Endothelial cell of umbilical vein (primary cell): ENCODE data around the gene PHACTR1. TPM values are rescaled to one million over a fixed set of nuclear protein-coding genes. Genes with fewer than 3 reads are reported as not detected.

Source experiments
- BruUV-seq: library from RNA; stranded (reverse); fragments of 400-500 nt; replicated peaks from 2 replicates; lab custom pipeline; 2021; lab: Mats Ljungman, UMichigan
- CTCF ChIA-PET: fragments of 300-600, 350-600 bp; sonication (Branson Sonifier 250); formaldehyde crosslinking; loops from one replicate; lab custom pipeline; 2021; ENCODE audit warnings: antibody characterized with exemption, inconsistent platforms; lab: Charles Lee
- POLR2A ChIA-PET: fragments of 300-600, 350-600 bp; sonication (Branson Sonifier 250); formaldehyde crosslinking; loops from one replicate; lab custom pipeline; 2021; ENCODE audit warnings: antibody characterized with exemption, inconsistent platforms; lab: Charles Lee
- DNase-seq: peaks from one replicate; pipeline ENCODE4 v3.0.0-alpha.2; 2011; ENCODE audit warnings: low read depth, low spot score
- FAIRE-seq: peaks from 2 replicates; lab custom pipeline; 2011; peaks lifted over from hg19 to GRCh38; lab: Jason Lieb, UNC
- H2AFZ ChIP-seq: 2 replicates; pipeline ENCODE4 v1.6.0; 2012; ENCODE audit warnings: low read depth, low read length, control low read depth, inconsistent platforms
- H3K27ac ChIP-seq: 2 replicates; pipeline ENCODE4 v1.5.1; 2011; ENCODE audit warnings: low read depth, mild to moderate bottlenecking, control low read depth, low read length, moderate library complexity; ENCODE audit not compliant: insufficient read depth
- H3K27me3 ChIP-seq, 2 experiments: 2 replicates each; pipeline versions ENCODE4 v1.6.0 to v1.6.1; 2011; ENCODE audit warnings: low read length in 2 of 2, mixed read lengths in 1 of 2; ENCODE audit not compliant: control insufficient read depth in 2 of 2, insufficient read depth in 2 of 2
- H3K36me3 ChIP-seq, 2 experiments: 2 replicates in 1 of 2; 3 replicates in 1 of 2; pipeline ENCODE4 v1.5.1; 2011; ENCODE audit warnings: low read length in 2 of 2, mild to moderate bottlenecking in 1 of 2, moderate library complexity in 1 of 2; ENCODE audit not compliant: control insufficient read depth in 2 of 2, insufficient read depth in 2 of 2; ENCODE audit errors: extremely low read depth in 1 of 2
- H3K4me1 ChIP-seq: 3 replicates; pipeline ENCODE4 v1.5.1; 2011; ENCODE audit warnings: mild to moderate bottlenecking, low read length; ENCODE audit not compliant: control insufficient read depth, insufficient read depth; ENCODE audit errors: extremely low read depth
- H3K4me2 ChIP-seq: 2 replicates; pipeline ENCODE4 v1.6.1; 2011; ENCODE audit warnings: low read length, control low read depth, mixed read lengths; ENCODE audit not compliant: insufficient read depth
- H3K4me3 ChIP-seq, 3 experiments: fragments of 200-600 bp in 1 of 3; sonication (generic), shearing (Covaris generic) in 1 of 3; replicated peaks in 1 of 3; 2 replicates each; pipeline ENCODE4 v1.5.1; 2011 to 2016; ENCODE audit warnings: control low read depth in 3 of 3, low read length in 3 of 3, mild to moderate bottlenecking in 2 of 3, inconsistent platforms in 1 of 3, low read depth in 1 of 3, moderate library complexity in 1 of 3; ENCODE audit not compliant: insufficient read depth in 1 of 3
- H3K79me2 ChIP-seq: 2 replicates; pipeline ENCODE4 v1.6.0; 2012; ENCODE audit warnings: low read length, inconsistent platforms; ENCODE audit not compliant: control insufficient read depth, insufficient read depth
- H3K9ac ChIP-seq: replicated peaks from 2 replicates; pipeline ENCODE3; 2011; ENCODE audit warnings: low read length, control low read depth; ENCODE audit not compliant: insufficient read depth; ENCODE audit errors: extremely low read depth
- H3K9me1 ChIP-seq: replicated peaks from 3 replicates; pipeline ENCODE4 v1.6.0; 2011; ENCODE audit warnings: mild to moderate bottlenecking, low read length; ENCODE audit not compliant: control insufficient read depth, insufficient read depth; ENCODE audit errors: extremely low read depth
- H3K9me3 ChIP-seq: replicated peaks from 2 replicates; pipeline ENCODE4 v1.5.1; 2012; ENCODE audit warnings: low read length, inconsistent platforms; ENCODE audit not compliant: control insufficient read depth, insufficient read depth
- H4K20me1 ChIP-seq: replicated peaks from 2 replicates; pipeline ENCODE3; 2011; ENCODE audit warnings: mild to moderate bottlenecking, low read length; ENCODE audit not compliant: control insufficient read depth, insufficient read depth; ENCODE audit errors: extremely low read depth
- CTCF ChIP-seq, 2 donors: IDR thresholded peaks; 1 replicate in 1 of 2; 2 replicates in 1 of 2; pipeline ENCODE4 v1.5.1; 2011; ENCODE audit warnings: low read length in 2 of 2, mild to moderate bottlenecking in 2 of 2, moderate library complexity in 2 of 2, control low read depth in 1 of 2, inconsistent platforms in 1 of 2, low read depth in 1 of 2; ENCODE audit not compliant: insufficient read depth in 1 of 2; ENCODE audit errors: extremely low read depth in 1 of 2
- EZH2 ChIP-seq: IDR thresholded peaks from 2 replicates; pipeline ENCODE4 v1.6.1; 2012; ENCODE audit warnings: borderline replicate concordance, low read depth, mild to moderate bottlenecking, moderate library complexity, low read length, inconsistent platforms; ENCODE audit not compliant: severe bottlenecking
- FOS ChIP-seq: IDR thresholded peaks from 2 replicates; pipeline ENCODE4 v1.6.1; 2011; ENCODE audit warnings: mild to moderate bottlenecking, low read length, moderate library complexity, borderline replicate concordance; ENCODE audit not compliant: insufficient read depth
- GATA2 ChIP-seq: IDR thresholded peaks from 2 replicates; pipeline ENCODE4 v1.7.0; 2011; ENCODE audit warnings: low read depth, mild to moderate bottlenecking, moderate library complexity, mixed read lengths, low read length; ENCODE audit not compliant: insufficient read length, insufficient read depth
- JUN ChIP-seq: IDR thresholded peaks from 2 replicates; pipeline ENCODE4 v1.6.1; 2011; ENCODE audit warnings: borderline replicate concordance, low read depth; ENCODE audit not compliant: insufficient read length, insufficient read depth
- MAX ChIP-seq: IDR thresholded peaks from 2 replicates; pipeline ENCODE4 v1.6.1; 2011; ENCODE audit not compliant: insufficient read depth, insufficient read length
- MYC ChIP-seq: IDR thresholded peaks from one replicate; pipeline ENCODE4 v1.6.1; 2011; ENCODE audit warnings: mild to moderate bottlenecking, low read depth, low read length
- POLR2A ChIP-seq: IDR thresholded peaks from 2 replicates; pipeline ENCODE4 v1.6.1; 2012; ENCODE audit warnings: low read depth, mild to moderate bottlenecking, control low read depth, low read length
- POLR2AphosphoS5 ChIP-seq: IDR thresholded peaks from 2 replicates; pipeline ENCODE4 v1.6.1; 2012; ENCODE audit warnings: low read depth, mild to moderate bottlenecking, control low read depth, low read length, moderate library complexity; ENCODE audit not compliant: insufficient read depth
- dilution Hi-C: fragments of 300-500 bp; cut with MboI; formaldehyde crosslinking; loops from one replicate; pipeline ENCODE4 v1.15.0; 2019; ENCODE audit warnings: low sequenced_read_pairs; ENCODE audit not compliant: extremely low pct_ligation_motif_present
- intact Hi-C: fragments of 100-400 bp; cut with micrococcal nuclease; formaldehyde crosslinking; loops from one replicate; pipeline ENCODE4 v1.10.0; 2022
- polyA plus RNA-seq, 4 experiments: library from polyadenylated mRNA; depleted of rRNA in 3 of 4; stranded (reverse) in 3 of 4; unstranded in 1 of 4; fragments of >200 nt; gene quantifications; 2 replicates each; pipeline versions ENCODE4 v1.2.1 to v1.2.3, GENCODE V29; 2011 to 2012; ENCODE audit warnings: missing spikeins in 1 of 4
- total RNA-seq: library from RNA; stranded (reverse); gene quantifications from 2 replicates; pipeline ENCODE4 v1.2.3, GENCODE V29; 2021

Gene PHACTR1
- total and polyA plus RNA-seq, 2 donors (not counting 3 experiments of a cell fraction or from before 2014, with no cell fraction given): 2.4 to 23.2 TPM

GRCh38 chr6:12929678-12930077 lies 213.1 kb downstream of the PHACTR1 start:
- H3K4me3 ChIP-seq: no peak overlapping the region
- CTCF ChIA-PET: interaction anchor here (0.9 to 1.5 kb wide), 3 partner anchors 12 to 19 kb away, joined by 3 read pairs; no protein-coding TSS in a partner anchor
- no peaks in the 10 kb centered on the region for H3K36me3 ChIP-seq
- no peaks in the 10 kb centered on the region for H3K79me2 ChIP-seq
- no peak overlapping the region for H3K4me2 ChIP-seq
- H2AFZ ChIP-seq: no peak overlapping the region
- TF ChIP-seq POLR2AphosphoS5 (no peak), POLR2A (no peak), FOS (no peak), MAX (no peak), EZH2 (no peak), JUN (no peak), CTCF (IDR thresholded peaks at IDR 0.05; ENCODE audit: extremely low read depth in 1 of 2, insufficient read depth in 1 of 2, low read depth in 1 of 2, low read length in 2 of 2) (no peak), GATA2 (no peak), MYC (no peak)
- intact Hi-C loops (no loop called here), dilution Hi-C loops (no loop called here)
- no peaks in the 10 kb centered on the region for H3K9me1 ChIP-seq
- H4K20me1 ChIP-seq: no peaks in the 10 kb centered on the region
- no peaks in the 10 kb centered on the region for H3K9me3 ChIP-seq
- POLR2A ChIA-PET: no interaction called here
- no peak overlapping the region for H3K27ac ChIP-seq
- FAIRE-seq (no peak), DNase-seq (no peak)
- no peak overlapping the region for H3K9ac ChIP-seq
- H3K4me1 ChIP-seq: no peaks in the 10 kb centered on the region
- H3K27me3 ChIP-seq: peaks cover 4 to 7% of the 10 kb centered on the region in 2 experiments
- BruUV-seq: no TSS peak
